ENCODE measurements around the gene NUB1.
A peak's percentile ranks its signal among the peaks of the same experiment; 100 is the strongest.

Gene NUB1

DNA sequence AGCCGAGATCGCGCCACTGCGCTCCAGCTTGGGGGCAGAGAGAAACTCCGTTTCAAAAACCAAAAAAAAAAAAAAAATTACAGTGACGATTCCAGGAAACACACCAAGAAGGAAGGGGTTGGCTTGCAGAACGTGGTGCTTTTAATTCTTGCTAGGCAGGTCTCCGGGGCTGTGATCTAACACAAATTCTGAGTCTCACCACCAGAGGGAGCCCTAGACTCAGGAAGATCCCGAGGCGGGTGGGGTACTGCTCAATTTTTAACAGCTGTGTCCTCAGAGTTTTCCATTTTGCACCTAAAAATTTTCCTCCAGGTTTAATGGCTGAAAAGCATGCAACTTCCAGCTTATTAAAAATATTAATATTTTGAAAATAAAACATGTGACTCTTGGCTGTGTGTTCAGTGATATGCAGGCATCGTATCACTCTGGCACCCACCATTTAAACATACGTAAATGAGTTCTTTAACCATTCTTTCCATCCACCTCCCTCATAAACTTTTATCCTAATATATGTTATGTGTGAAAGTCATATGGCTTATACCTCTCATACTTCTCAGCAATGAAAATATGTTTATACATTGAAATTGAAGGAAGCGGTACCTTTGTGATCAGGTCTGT, 26.5 kb upstream of the NUB1 start:
- peak; percentile 77 for DNase-seq

DNA sequence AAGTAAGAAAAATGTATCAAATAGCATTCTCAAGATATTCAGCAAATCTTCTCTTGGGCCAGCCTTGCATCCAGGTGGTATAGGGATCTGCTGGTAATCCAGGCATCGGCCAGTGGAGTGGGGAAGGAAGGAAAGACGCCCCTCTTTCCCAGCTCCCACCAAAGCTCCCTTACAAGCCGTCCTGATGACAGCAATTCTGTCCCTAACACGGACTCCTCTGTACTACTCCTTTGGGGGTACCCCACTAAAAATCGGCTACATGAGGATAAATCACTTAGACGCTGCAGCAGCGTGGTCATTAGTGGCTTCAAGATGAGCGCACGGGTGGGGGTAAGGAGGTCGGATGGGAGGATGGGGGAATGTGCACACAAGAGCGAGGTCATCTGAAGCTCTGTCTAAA, 24.7 kb upstream of the NUB1 start:
- DNase-seq: no peak

DNA sequence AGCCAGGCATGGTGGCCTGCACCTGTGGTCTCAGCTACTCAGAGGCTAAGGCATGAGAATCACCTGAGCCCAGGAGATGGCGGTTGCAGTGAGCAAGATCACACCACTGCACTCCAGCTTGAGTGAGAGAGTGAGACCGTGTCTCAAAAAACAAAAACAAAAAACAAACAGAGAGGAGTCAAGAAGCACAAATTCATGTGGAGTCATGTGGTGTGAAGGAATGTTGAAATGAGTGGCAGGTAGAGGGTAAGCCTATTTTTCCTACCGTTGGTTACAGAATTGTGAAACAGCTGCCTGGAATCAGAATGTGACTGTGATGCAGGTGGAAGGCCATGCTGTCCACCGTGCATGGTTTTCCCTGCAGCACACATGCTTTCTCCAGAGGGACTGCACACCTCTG, 23.7 kb upstream of the NUB1 start:
- no peak for DNase-seq

DNA sequence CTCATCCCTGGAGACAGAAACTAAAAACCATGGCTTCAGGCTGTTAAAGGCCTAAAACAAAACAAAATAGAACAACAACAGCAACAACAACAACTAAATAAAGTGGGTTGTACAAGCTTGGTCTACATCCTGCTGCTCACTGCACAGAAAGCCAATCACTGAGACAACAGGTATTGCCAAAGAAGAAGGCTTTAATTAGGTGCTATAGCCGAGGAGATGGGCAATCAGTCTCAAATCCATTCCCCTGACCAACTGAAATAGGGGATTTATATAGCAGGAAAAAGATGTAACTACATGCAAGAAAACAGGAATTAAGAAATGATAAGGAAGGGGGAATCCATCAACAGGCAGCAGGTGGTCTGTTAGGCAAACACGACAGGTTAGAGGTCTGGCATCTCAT, 22.4 kb upstream of the NUB1 start:
- DNase-seq: no peak

GRCh38 chr7:151320263-151320845, 21.3 kb upstream of the NUB1 start:
- DNase-seq: no peak

GRCh38 chr7:151321341-151321740, 20.3 kb upstream of the NUB1 start:
- DNase-seq: no peak

- no peak for DNase-seq
Observed at GRCh38 chr7:151322906-151323305, 18.7 kb upstream of the NUB1 start.

- DNase-seq: no peak
Observed at GRCh38 chr7:151327022-151327421, 14.6 kb upstream of the NUB1 start.

GRCh38 chr7:151327659-151328058, 14.0 kb upstream of the NUB1 start:
- DNase-seq: no peak

GRCh38 chr7:151330181-151330580, 11.4 kb upstream of the NUB1 start:
- no peak for DNase-seq

DNA sequence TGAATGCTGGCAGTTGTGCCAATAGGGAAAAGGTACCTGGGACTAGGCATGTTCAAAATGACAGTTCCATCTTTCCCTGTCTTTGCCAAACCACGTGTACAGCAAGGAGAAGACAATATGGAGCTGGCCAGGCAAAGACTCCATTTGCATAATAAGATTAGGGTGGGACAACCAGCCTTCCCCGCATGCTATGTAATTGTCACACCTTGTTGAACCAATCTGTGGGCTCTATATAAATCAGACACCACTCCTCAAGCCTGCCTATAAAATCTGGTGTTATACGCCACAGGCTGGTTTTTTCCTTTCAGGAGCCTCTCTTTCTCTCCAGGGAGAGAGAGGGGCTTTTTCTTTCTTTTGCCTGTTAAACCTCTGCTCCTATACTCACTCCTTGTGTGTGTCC, 11.0 kb upstream of the NUB1 start:
- DNase-seq: peak; percentile 74

GRCh38 chr7:151334628-151335027, 7.0 kb upstream of the NUB1 start:
- DNase-seq: no peak

GRCh38 chr7:151336027-151336708, 5.4 kb upstream of the NUB1 start:
- DNase-seq: no peak

DNA sequence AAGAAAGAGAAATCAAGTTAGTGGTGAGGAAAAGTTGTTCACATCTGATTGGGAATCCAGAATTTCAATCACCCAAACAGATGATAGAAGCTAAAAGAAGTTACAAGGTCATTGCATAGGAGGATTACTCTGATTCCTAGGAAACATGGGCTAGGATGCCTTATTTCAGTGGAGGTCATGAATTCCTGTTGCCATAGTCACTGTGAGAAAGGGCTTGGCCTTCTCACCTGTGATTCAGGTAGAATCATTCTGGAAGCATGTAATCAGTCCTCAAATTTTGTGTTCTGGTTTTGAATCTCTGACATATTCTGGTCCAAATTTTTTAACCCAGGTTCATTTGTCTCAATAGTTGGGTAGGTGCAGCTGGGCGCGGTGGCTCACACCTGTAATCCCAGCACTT, 4.3 kb upstream of the NUB1 start:
- DNase-seq: no peak

DNA sequence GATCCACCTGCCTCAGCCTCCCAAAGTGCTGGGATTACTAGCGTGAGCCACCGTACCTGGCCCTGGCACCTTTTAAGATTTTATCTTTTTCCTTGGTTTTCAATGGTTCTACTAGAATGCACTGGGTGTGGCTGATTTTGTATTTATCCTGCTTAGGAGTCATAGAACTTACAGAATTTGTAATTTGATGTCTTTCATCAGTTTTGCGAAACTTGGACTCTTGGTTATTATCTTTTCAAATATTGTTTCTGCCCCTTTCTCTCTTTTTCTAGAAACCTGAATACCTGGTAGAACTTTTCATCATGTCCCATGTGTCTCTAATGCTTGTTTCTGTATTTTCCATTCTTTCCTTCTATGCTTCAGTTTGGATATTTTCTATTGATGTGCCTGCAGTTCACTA, 2.8 kb upstream of the NUB1 start:
- DNase-seq: no peak

DNA sequence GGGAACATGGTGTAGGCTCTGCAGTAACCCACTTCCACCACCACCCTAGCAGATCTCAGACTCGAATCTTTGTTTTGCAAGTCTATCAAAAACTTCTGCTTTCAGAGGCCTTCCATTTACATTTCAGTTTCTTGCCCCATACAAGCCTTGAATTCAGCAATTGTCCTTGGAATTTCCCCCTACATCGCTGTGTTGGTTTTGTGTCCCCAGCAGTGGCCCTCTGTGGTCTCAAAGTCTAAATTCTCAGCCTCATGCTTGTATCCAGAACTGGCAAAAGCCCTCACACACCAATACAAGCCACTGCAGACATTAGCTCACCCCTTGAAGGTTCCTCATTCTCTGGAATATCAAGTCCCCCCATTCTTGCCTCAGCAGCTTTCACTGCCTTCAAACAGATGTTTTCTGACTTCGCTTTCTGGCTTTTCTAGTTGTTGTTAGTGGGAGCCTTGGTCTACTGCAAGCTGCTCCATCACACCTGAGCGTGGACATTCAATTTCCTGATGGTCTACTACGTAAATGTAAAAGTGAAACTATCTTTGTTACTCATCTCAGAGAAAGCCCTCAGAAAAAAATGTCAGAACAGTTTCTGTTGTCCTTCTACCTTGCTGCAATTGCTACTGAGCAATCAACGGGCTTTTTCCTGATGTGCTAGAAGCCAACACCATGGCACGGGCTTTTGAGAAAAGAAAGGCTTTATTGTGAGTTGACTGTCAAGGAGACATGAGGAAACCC, 1.8 kb upstream of the NUB1 start:
- no peak for DNase-seq

DNA sequence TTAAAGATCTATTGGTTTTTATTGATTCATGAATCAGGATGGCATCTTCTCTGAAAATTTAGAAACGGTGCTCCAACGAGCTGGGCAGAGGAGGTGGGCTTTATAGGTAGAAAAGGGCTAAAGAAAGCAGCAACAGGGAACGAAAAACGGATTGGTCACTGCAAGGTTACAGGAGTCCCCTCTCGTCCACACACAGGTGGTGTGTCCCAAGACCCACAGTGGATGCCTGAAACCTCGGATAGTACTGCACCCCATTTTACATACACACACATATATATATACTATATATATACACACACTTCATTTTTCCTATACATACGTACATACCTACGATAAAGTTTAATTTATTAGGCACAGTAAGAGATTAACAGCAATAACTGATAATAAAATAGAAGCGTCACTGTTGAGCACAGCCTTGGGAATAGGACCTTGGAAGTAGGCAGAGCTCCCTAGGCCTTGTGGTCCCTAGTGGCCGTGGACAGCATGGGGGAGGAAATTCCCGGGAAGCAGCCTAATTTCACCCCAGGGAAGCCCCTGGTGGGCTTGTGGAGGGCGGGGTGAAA, 737 bp upstream of the NUB1 start:
- DNase-seq: no peak

- DNase-seq: no peak
Observed at GRCh38 chr7:151342102-151342646, 562 bp downstream of the NUB1 start.

GRCh38 chr7:151342811-151343210, 1.2 kb downstream of the NUB1 start:
- no peak for DNase-seq

DNA sequence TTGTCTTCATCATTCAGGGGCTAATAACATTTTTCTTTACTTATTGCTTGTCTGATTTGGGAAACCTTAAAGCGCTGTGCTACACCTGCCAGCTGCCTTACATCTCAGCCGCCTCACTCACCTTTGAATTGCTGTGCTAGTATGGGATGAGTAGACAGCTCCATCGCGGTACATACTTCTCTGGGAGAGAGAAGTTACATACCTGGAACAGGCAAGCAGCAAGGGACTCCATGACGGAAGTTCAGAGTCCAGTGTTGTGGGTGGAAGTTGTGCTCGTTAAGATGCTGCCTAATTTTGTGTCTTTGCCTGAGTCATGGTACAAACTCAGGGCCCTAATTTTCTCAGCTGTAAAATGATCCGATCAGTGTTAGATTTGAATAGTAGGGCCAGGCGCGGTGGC, 1.9 kb downstream of the NUB1 start:
- DNase-seq: no peak

DNA sequence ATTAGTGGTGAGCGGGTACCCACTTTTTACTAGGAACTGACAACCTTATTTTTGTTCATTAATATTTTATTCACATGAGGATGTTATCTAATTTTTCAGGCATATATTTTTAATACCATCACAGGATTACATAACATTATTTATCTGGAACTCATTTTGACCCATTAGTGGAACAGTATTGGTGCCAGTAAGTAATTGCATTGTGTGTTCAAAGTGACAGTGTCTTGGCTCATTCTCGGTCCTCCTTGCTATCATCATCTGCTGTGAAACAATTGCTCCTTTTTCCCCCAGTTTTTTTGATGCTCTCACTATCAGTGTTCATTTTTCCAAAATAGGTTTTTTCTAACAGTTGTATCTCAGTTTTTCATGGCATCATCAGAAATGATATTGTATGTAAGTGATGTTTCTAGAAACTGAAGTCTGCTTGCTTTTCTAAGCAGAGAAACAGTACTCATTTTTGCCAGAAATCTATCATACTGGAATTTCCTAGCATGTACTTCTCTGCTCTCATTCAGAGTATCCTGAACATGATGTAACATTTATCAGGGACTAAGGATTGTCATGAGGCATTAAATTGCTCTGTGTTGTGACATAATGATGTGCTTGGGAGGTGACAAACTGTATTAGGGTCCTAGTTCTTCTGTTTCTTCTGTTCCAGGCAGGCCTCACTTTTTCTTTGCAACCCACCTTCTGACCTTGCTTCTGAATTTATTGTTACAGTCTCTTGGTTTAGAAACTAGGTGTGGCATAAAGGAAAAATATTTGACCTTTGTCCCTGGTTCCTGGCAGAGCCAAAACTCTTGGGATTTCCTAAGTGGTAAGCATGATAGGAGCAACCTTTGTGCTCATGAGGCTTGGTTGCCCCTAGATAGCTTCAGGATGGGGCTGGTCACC, 4.2 kb downstream of the NUB1 start:
- no peak for DNase-seq

DNA sequence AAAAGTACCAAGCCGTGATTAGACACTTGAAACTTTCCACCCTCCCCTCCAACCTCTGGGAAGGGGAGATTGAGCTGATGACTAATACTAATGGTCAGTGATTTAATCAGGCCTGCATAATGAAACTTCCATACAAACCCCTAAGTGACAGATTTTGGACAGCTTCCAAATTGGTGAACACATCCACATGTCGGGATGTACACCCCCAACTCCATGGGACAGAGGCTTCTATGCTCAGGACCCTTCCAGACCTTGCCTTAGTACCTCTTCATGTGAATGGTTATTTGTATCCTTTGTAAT, 4.8 kb downstream of the NUB1 start:
- no peak for DNase-seq

GRCh38 chr7:151347200-151347599, 5.6 kb downstream of the NUB1 start:
- DNase-seq: no peak

Data from NCI-H82 (cell line).